GM23338 (cell line): ENCODE measurements around the gene RYR2. TPM values are rescaled to one million over a fixed set of nuclear protein-coding genes. Genes with fewer than 3 reads are reported as not detected.

Source experiments
- ATAC-seq: fragments of 200-7000 bp; cut with Tn5 transposase; 3 replicates; pipeline ENCODE4 v1.9.1; 2020
- DNase-seq: peaks from one replicate; pipeline ENCODE4 v3.0.0-alpha.2; 2015; ENCODE audit warnings: low spot score
- H2AFZ ChIP-seq: fragments of 200-600 bp; sonication (generic); 2 replicates; pipeline ENCODE4 v1.8.0; 2016; ENCODE audit warnings: antibody characterized with exemption, mild to moderate bottlenecking, moderate library complexity
- H3F3A ChIP-seq: fragments of 200-600 bp; sonication (generic); replicated peaks from 2 replicates; pipeline ENCODE4 v1.8.0; 2017; ENCODE audit warnings: antibody characterized with exemption, mixed run types, low read depth
- H3K27ac ChIP-seq: fragments of 200-600 bp; sonication (generic); 2 replicates; pipeline ENCODE4 v1.6.1; 2016; ENCODE audit warnings: low read depth
- H3K27me3 ChIP-seq: fragments of 200-600 bp; sonication (generic); 2 replicates; pipeline ENCODE4 v1.8.0; 2016; ENCODE audit warnings: mild to moderate bottlenecking, mixed run types, moderate library complexity; ENCODE audit not compliant: insufficient read depth
- H3K36me3 ChIP-seq: fragments of 200-600 bp; sonication (generic); 2 replicates; pipeline ENCODE4 v1.8.0; 2016; ENCODE audit warnings: mild to moderate bottlenecking; ENCODE audit not compliant: insufficient read depth
- H3K4me1 ChIP-seq: fragments of 200-600 bp; sonication (generic); 2 replicates; pipeline ENCODE4 v1.8.0; 2016; ENCODE audit warnings: mild to moderate bottlenecking, moderate library complexity; ENCODE audit not compliant: insufficient read depth
- H3K4me2 ChIP-seq: fragments of 200-600 bp; sonication (generic); 2 replicates; pipeline ENCODE4 v1.7.1; 2017; ENCODE audit warnings: mixed run types
- H3K4me3 ChIP-seq: fragments of 200-600 bp; sonication (generic); 2 replicates; pipeline ENCODE4 v1.6.1; 2016; ENCODE audit warnings: mixed run types
- H3K79me2 ChIP-seq: fragments of 200-600 bp; sonication (generic); replicated peaks from 2 replicates; pipeline ENCODE4 v1.8.0; 2017; ENCODE audit warnings: mild to moderate bottlenecking; ENCODE audit not compliant: insufficient read depth
- H3K9me2 ChIP-seq: fragments of 200-600 bp; sonication (generic); 2 replicates; pipeline ENCODE4 v1.8.0; 2017; ENCODE audit not compliant: insufficient read depth
- H4K20me1 ChIP-seq: fragments of 200-600 bp; sonication (generic); replicated peaks from 2 replicates; pipeline ENCODE4 v1.8.0; 2017; ENCODE audit warnings: mild to moderate bottlenecking; ENCODE audit not compliant: insufficient read depth
- H3K27ac Mint-ChIP-seq: 2 replicates; pipeline ENCODE4 v1.8.0; 2020; ENCODE audit warnings: inconsistent platforms, mild to moderate bottlenecking, moderate library complexity, mixed read lengths
- H3K27me3 Mint-ChIP-seq: 3 replicates; pipeline ENCODE4 v1.8.0; 2022; ENCODE audit warnings: low read depth, mild to moderate bottlenecking, moderate library complexity, mixed read lengths, inconsistent platforms; ENCODE audit not compliant: insufficient read depth, poor library complexity
- H3K36me3 Mint-ChIP-seq: 3 replicates; pipeline ENCODE4 v1.8.0; 2021; ENCODE audit warnings: low read depth, mild to moderate bottlenecking, inconsistent platforms, moderate library complexity, mixed read lengths
- H3K4me1 Mint-ChIP-seq: 3 replicates; pipeline ENCODE4 v1.8.0; 2020; ENCODE audit warnings: mild to moderate bottlenecking, inconsistent platforms, mixed read lengths
- H3K4me3 Mint-ChIP-seq: 3 replicates; pipeline ENCODE4 v1.8.0; 2021; ENCODE audit warnings: moderate library complexity, mild to moderate bottlenecking, inconsistent platforms, mixed read lengths
- H3K9me3 Mint-ChIP-seq: 3 replicates; pipeline ENCODE4 v1.8.0; 2020; ENCODE audit warnings: moderate library complexity, mild to moderate bottlenecking, inconsistent platforms, mixed read lengths
- JUNB ChIP-seq: IDR thresholded peaks from one replicate; pipeline ENCODE4 v1.6.1; 2016; ENCODE audit warnings: antibody characterized with exemption; ENCODE audit not compliant: unreplicated experiment
- NANOG ChIP-seq: IDR thresholded peaks from 2 replicates; pipeline ENCODE4 v1.6.1; 2016; ENCODE audit warnings: antibody characterized with exemption, borderline replicate concordance
- ZNF331 ChIP-seq: fragments of 250-450 bp; sonication (Bioruptor Pico); IDR thresholded peaks from 2 replicates; pipeline ENCODE4 v1.5.0; 2020; ENCODE audit warnings: low read depth, mild to moderate bottlenecking, moderate library complexity
- polyA plus RNA-seq: library from polyadenylated mRNA; unstranded; fragments of >200 nt; fragmentation: Nextera tagmentation; extraction: Ambion mirVana; gene quantifications from 2 replicates; pipeline ENCODE4 v1.2.1, GENCODE V29; 2016
- total RNA-seq: library from RNA; depleted of rRNA; stranded (reverse); fragments of >200 nt; shearing (Covaris generic); gene quantifications from 2 replicates; pipeline ENCODE4 v1.2.3, GENCODE V29; 2014
- TF ChIP-seq, protein P1 (sequence below): IDR thresholded peaks from 2 replicates; pipeline ENCODE4 v1.6.1; 2016; ENCODE audit warnings: antibody characterized with exemption
- TF ChIP-seq, protein P2 (sequence below), 2 experiments: fragments of 200-600 bp in 1 of 2; sonication (generic) in 1 of 2; conservative IDR thresholded peaks; 2 replicates each; pipeline versions ENCODE4 v1.5.1 to v1.6.1; 2016 to 2017; ENCODE audit warnings: antibody characterized with exemption in 2 of 2, low read depth in 2 of 2, mild to moderate bottlenecking in 2 of 2, moderate library complexity in 1 of 2
- TF ChIP-seq, protein P3 (sequence below): fragments of 250-450 bp; sonication (Bioruptor Pico); IDR thresholded peaks from 2 replicates; pipeline ENCODE4 v1.5.0; 2020; ENCODE audit warnings: mild to moderate bottlenecking, moderate library complexity

RYR2 gene
- total and polyA plus RNA-seq, 2 experiments from 2014 or later, result 8.9 to 10.0 TPM

DNA sequence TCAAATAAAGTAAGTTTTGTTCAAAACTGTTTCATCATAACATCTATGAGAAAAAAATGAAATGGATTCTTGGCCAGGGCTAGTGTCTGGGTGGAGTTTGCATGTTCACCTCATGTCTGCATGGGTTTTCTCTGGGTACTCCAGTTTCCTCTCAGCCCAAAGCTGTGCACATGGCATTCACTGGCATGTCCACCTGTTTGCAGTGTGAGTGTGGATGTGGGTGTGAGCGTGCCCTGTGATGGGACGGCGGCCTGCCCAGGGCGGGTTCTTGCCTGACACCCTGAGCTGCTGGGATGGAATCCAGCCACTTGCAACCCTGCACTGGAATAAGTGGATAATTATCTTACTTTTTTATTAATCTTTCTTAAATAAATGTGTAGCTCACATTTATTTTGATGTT lies 185.5 kb downstream of the RYR2 start:
- no peak for DNase-seq
- H3K27me3 Mint-ChIP-seq, result no peaks in the 10 kb centered on the region

More for the DNA sequence above, 185.5 kb downstream of the RYR2 start:
- Mint-ChIP-seq H3K4me3 (no peak overlapping the region), H3K27ac (no peak overlapping the region), H3K9me3 (no peaks in the 10 kb centered on the region), H3K4me1 (peaks cover 12% of the 10 kb centered on the region), H3K36me3 (no peaks in the 10 kb centered on the region)
- Histone ChIP-seq H3K4me2 (no peak overlapping the region), H4K20me1 (no peaks in the 10 kb centered on the region; the same call in 1 of the 2 replicates), H3K4me1 (peaks cover 32% of the 10 kb centered on the region), H3F3A (no peaks in the 10 kb centered on the region), H3K79me2 (peaks cover 62% of the 10 kb centered on the region), H3K27me3 (no peaks in the 10 kb centered on the region), H3K9me2 (peaks cover 11% of the 10 kb centered on the region; the same call in 1 of the 2 replicates), H3K36me3 (no peaks in the 10 kb centered on the region), H3K4me3 (no peak overlapping the region), H2AFZ (no peak overlapping the region), H3K27ac (no peak overlapping the region)
- TF ChIP-seq, protein P1, sequence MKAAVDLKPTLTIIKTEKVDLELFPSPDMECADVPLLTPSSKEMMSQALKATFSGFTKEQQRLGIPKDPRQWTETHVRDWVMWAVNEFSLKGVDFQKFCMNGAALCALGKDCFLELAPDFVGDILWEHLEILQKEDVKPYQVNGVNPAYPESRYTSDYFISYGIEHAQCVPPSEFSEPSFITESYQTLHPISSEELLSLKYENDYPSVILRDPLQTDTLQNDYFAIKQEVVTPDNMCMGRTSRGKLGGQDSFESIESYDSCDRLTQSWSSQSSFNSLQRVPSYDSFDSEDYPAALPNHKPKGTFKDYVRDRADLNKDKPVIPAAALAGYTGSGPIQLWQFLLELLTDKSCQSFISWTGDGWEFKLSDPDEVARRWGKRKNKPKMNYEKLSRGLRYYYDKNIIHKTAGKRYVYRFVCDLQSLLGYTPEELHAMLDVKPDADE, result no peak
- TF ChIP-seq, protein P2, sequence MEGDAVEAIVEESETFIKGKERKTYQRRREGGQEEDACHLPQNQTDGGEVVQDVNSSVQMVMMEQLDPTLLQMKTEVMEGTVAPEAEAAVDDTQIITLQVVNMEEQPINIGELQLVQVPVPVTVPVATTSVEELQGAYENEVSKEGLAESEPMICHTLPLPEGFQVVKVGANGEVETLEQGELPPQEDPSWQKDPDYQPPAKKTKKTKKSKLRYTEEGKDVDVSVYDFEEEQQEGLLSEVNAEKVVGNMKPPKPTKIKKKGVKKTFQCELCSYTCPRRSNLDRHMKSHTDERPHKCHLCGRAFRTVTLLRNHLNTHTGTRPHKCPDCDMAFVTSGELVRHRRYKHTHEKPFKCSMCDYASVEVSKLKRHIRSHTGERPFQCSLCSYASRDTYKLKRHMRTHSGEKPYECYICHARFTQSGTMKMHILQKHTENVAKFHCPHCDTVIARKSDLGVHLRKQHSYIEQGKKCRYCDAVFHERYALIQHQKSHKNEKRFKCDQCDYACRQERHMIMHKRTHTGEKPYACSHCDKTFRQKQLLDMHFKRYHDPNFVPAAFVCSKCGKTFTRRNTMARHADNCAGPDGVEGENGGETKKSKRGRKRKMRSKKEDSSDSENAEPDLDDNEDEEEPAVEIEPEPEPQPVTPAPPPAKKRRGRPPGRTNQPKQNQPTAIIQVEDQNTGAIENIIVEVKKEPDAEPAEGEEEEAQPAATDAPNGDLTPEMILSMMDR (conservative IDR thresholded peaks at IDR 0.05; ENCODE audit: low read depth in 2 of 2), result no peak
- TF ChIP-seq JUNB (no peak), NANOG (no peak), ZNF331 (CRISPR knock-in tag) (no peak)
- TF ChIP-seq, protein P3, sequence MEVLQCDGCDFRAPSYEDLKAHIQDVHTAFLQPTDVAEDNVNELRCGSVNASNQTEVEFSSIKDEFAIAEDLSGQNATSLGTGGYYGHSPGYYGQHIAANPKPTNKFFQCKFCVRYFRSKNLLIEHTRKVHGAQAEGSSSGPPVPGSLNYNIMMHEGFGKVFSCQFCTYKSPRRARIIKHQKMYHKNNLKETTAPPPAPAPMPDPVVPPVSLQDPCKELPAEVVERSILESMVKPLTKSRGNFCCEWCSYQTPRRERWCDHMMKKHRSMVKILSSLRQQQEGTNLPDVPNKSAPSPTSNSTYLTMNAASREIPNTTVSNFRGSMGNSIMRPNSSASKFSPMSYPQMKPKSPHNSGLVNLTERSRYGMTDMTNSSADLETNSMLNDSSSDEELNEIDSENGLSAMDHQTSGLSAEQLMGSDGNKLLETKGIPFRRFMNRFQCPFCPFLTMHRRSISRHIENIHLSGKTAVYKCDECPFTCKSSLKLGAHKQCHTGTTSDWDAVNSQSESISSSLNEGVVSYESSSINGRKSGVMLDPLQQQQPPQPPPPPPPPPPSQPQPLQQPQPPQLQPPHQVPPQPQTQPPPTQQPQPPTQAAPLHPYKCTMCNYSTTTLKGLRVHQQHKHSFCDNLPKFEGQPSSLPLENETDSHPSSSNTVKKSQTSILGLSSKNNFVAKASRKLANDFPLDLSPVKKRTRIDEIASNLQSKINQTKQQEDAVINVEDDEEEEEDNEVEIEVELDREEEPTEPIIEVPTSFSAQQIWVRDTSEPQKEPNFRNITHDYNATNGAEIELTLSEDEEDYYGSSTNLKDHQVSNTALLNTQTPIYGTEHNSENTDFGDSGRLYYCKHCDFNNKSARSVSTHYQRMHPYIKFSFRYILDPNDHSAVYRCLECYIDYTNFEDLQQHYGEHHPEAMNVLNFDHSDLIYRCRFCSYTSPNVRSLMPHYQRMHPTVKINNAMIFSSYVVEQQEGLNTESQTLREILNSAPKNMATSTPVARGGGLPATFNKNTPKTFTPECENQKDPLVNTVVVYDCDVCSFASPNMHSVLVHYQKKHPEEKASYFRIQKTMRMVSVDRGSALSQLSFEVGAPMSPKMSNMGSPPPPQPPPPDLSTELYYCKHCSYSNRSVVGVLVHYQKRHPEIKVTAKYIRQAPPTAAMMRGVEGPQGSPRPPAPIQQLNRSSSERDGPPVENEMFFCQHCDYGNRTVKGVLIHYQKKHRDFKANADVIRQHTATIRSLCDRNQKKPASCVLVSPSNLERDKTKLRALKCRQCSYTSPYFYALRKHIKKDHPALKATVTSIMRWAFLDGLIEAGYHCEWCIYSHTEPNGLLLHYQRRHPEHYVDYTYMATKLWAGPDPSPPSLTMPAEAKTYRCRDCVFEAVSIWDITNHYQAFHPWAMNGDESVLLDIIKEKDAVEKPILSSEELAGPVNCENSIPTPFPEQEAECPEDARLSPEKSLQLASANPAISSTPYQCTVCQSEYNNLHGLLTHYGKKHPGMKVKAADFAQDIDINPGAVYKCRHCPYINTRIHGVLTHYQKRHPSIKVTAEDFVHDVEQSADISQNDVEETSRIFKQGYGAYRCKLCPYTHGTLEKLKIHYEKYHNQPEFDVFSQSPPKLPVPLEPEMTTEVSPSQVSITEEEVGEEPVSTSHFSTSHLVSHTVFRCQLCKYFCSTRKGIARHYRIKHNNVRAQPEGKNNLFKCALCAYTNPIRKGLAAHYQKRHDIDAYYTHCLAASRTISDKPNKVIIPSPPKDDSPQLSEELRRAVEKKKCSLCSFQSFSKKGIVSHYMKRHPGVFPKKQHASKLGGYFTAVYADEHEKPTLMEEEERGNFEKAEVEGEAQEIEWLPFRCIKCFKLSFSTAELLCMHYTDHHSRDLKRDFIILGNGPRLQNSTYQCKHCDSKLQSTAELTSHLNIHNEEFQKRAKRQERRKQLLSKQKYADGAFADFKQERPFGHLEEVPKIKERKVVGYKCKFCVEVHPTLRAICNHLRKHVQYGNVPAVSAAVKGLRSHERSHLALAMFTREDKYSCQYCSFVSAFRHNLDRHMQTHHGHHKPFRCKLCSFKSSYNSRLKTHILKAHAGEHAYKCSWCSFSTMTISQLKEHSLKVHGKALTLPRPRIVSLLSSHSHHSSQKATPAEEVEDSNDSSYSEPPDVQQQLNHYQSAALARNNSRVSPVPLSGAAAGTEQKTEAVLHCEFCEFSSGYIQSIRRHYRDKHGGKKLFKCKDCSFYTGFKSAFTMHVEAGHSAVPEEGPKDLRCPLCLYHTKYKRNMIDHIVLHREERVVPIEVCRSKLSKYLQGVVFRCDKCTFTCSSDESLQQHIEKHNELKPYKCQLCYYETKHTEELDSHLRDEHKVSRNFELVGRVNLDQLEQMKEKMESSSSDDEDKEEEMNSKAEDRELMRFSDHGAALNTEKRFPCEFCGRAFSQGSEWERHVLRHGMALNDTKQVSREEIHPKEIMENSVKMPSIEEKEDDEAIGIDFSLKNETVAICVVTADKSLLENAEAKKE (CRISPR knock-in tag), result no peak
- ATAC-seq, result no peak
